Astrocyte of the cerebellum (primary cell): Measurements from ENCODE around the gene MAML2.

Experiments
- DNase-seq: peaks from one replicate; pipeline ENCODE4 v3.0.0-alpha.2; 2011; ENCODE audit warnings: low read depth
- H3K4me3 ChIP-seq: 2 replicates; pipeline ENCODE4 v1.5.1; 2011; ENCODE audit warnings: mild to moderate bottlenecking, low read depth, low read length, moderate library complexity
- CTCF ChIP-seq: IDR thresholded peaks from 2 replicates; pipeline ENCODE4 v1.5.1; 2012; ENCODE audit warnings: low read length, low read depth, moderate library complexity, mild to moderate bottlenecking; ENCODE audit errors: missing control alignments
- in situ Hi-C: cut with HindIII; loops from 2 replicates; pipeline ENCODE4 v1.10.0; 2017; ENCODE audit warnings: low sequenced_read_pairs

MAML2 gene

GRCh38 chr11:96012086-96012824 is 330.7 kb downstream of the MAML2 start:
- H3K4me3 ChIP-seq = no peak overlapping the region
- in situ Hi-C loops = no loop called here
- peak; percentile 70 for DNase-seq
- peak; percentile 92 for TF ChIP-seq CTCF

DNA sequence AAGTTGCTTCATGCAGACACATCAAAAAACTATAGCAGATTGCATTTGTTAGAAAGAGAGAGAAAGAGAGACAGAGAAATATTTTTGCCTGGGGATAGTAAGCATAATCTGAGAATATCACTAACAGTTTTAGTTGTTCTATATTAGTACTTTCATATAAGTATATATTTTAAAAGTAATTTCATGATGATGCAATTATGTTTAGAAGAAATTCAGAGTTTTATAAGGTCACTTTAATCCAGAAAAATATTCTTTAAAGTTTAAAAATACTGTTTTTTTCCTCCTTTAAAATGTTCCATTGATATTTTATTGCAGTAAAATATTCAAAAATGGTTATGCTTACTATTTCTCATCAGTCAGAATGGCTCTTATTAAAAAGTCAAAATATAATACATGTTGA is 332.3 kb downstream of the MAML2 start:
- in situ Hi-C loops = no loop called here
- no peak for DNase-seq
- no peak overlapping the region for H3K4me3 ChIP-seq
- no peak for TF ChIP-seq CTCF

DNA sequence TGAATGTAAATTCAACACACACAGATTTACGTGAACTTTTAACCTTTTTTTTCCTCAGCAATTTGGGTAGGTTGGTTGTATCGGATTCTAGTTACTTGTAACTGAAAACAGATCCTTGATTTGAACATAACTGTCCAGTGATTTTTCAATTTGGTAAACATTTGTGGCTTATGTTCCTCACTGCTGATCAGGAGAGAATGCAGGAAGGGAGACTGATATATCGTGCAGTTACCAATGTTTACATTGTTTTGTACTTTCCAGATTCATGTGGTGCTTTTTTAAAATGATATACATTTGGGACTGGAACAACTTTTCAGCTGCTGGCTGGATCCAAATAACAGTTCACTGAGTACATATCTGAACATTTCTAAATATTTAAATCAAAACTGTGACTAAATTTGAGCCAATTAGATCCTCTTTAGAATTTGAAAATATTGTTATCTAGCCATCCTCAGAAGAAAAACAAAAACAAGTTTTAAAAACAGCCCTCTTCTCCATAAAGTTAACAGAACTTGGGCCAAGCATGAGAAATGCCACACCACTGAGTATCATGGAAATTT is 334.8 kb downstream of the MAML2 start:
- H3K4me3 ChIP-seq = no peak overlapping the region
- no peak for TF ChIP-seq CTCF
- in situ Hi-C loops = no loop called here
- peak; percentile 18 for DNase-seq

DNA sequence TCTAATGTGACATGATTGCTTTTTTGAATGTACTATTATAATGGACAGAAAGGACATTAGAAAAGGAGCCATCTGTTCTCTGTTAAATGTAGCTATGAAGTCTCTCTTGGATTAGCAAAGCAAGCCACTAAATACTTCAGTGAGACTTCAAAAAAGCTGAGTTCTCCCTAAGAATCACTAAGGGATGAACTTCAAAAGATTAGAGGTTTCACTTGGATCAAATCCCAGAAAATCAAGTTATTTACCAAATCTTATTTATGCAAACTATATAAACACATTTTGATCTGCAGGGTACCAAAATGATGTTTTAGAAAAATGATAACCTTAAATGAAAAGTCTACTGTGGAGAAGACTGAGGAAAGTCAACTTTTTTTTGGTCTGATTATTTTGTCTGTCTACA is 337.0 kb downstream of the MAML2 start:
- DNase-seq = no peak
- TF ChIP-seq CTCF = no peak
- no peak overlapping the region for H3K4me3 ChIP-seq
- in situ Hi-C loops = no loop called here

DNA sequence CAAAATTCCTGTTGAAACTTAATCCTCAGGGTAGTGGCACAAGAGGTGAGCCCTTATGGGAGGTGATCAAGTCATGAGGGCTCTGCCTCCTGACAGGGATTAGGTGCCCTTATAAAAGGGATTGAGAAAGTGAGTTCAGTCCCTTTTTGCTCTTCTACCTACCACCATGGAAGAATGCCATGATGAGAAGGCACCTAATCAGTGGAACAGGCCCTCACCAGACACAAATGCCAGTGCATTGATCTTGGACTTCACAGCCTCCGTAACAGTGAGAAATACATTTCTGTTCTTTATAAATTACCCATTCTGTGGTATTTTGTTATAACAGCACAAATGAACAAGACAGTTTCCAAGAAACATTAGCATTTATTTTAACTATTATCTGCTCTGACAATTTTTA is 338.1 kb downstream of the MAML2 start:
- in situ Hi-C loops = loop anchor here (5.0 kb wide), 1 partner anchor 32 kb away; no protein-coding TSS in a partner anchor
- no peak for DNase-seq
- no peak overlapping the region for H3K4me3 ChIP-seq
- no peak for TF ChIP-seq CTCF

DNA sequence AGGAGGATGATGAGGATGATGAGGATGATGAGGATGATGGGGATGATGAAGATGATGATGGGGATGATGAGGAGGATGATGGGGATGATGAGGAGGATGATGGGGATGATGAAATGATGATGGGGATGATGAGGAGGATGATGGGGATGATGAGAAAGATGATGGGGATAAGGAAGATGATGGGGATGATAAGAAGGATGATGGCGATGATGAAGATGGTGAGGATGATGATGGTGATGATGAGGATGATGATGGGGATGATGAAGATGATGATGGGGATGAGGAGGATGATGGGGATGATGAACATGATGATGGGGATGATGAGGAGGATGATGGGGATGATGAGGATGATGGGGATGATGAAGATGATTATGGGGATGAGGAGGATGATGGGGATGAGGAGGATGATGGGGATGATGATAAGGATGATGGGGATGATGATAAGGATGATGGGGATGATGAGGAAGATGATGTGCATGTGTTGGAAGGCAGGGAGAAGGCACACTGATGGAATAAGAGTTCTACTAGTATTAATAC is 340.2 kb downstream of the MAML2 start:
- TF ChIP-seq CTCF = no peak
- DNase-seq = no peak
- H3K4me3 ChIP-seq = no peak overlapping the region
- in situ Hi-C loops = loop anchor here (5.0 kb wide), 1 partner anchor 34 kb away; no protein-coding TSS in a partner anchor
